H9 (cell line): ENCODE results near the gene FHOD3. TPM values are rescaled to one million over a fixed set of nuclear protein-coding genes. Genes with fewer than 3 reads are reported as not detected.

Experiments used
- DNase-seq: peaks from one replicate; pipeline ENCODE4 v3.0.0-alpha.2; 2017
- H2AFZ ChIP-seq: one replicate; pipeline ENCODE4 v1.6.1; 2013; ENCODE audit warnings: mild to moderate bottlenecking, low read length, control low read depth, moderate library complexity
- H2AK5ac ChIP-seq: 2 replicates; pipeline ENCODE4 v1.6.1; 2013; ENCODE audit warnings: low read length, control low read depth, mixed read lengths; ENCODE audit not compliant: insufficient read length
- H2BK120ac ChIP-seq: one replicate; pipeline ENCODE4 v1.6.1; 2013; ENCODE audit warnings: low read depth, mild to moderate bottlenecking, low read length, control low read depth, inconsistent platforms; ENCODE audit not compliant: poor library complexity, severe bottlenecking
- H2BK12ac ChIP-seq: 2 replicates; pipeline ENCODE4 v1.6.1; 2013; ENCODE audit warnings: low read length, control low read depth, mixed read lengths, low read depth; ENCODE audit not compliant: insufficient read length
- H2BK15ac ChIP-seq: 2 replicates; pipeline ENCODE4 v1.6.1; 2013; ENCODE audit warnings: low read depth, low read length, control low read depth
- H2BK20ac ChIP-seq: one replicate; pipeline ENCODE4 v1.6.1; 2013; ENCODE audit warnings: low read depth, mild to moderate bottlenecking, low read length, control low read depth, inconsistent platforms; ENCODE audit not compliant: poor library complexity, severe bottlenecking
- H2BK5ac ChIP-seq: 2 replicates; pipeline ENCODE4 v1.6.1; 2013; ENCODE audit warnings: low read length, control low read depth, mixed read lengths; ENCODE audit not compliant: insufficient read length
- H3K14ac ChIP-seq: 2 replicates; pipeline ENCODE4 v1.6.1; 2013; ENCODE audit warnings: low read length, control low read depth; ENCODE audit not compliant: insufficient read depth
- H3K18ac ChIP-seq: 2 replicates; pipeline ENCODE4 v1.6.1; 2013; ENCODE audit warnings: low read depth, mild to moderate bottlenecking, mixed read lengths, low read length, control low read depth; ENCODE audit not compliant: insufficient read length
- H3K23ac ChIP-seq: 2 replicates; pipeline ENCODE4 v1.6.1; 2013; ENCODE audit warnings: low read length, control low read depth, mixed read lengths, low read depth; ENCODE audit not compliant: insufficient read length
- H3K23me2 ChIP-seq: 2 replicates; pipeline ENCODE4 v1.6.1; 2013; ENCODE audit warnings: low read depth, mild to moderate bottlenecking, mixed read lengths, low read length, control low read depth; ENCODE audit not compliant: insufficient read length, poor library complexity, severe bottlenecking
- H3K27ac ChIP-seq: 2 replicates; pipeline ENCODE4 v1.5.1; 2013; ENCODE audit warnings: low read length, control low read depth, mixed read lengths, low read depth; ENCODE audit not compliant: insufficient read length
- H3K27me3 ChIP-seq: 2 replicates; pipeline ENCODE4 v1.6.1; 2013; ENCODE audit warnings: low read length, control low read depth, inconsistent platforms; ENCODE audit not compliant: insufficient read depth
- H3K4ac ChIP-seq: 2 replicates; pipeline ENCODE4 v1.6.1; 2013; ENCODE audit warnings: low read depth, mild to moderate bottlenecking, control low read depth, inconsistent platforms, low read length, moderate library complexity
- H3K4me1 ChIP-seq: 2 replicates; pipeline ENCODE4 v1.6.1; 2013; ENCODE audit warnings: low read length, control low read depth, inconsistent platforms; ENCODE audit not compliant: insufficient read depth
- H3K4me2 ChIP-seq: 2 replicates; pipeline ENCODE4 v1.6.1; 2013; ENCODE audit warnings: low read length, control low read depth, mixed read lengths; ENCODE audit not compliant: insufficient read length, insufficient read depth
- H3K56ac ChIP-seq: 2 replicates; pipeline ENCODE4 v1.6.1; 2013; ENCODE audit warnings: low read depth, mild to moderate bottlenecking, mixed read lengths, low read length, control low read depth; ENCODE audit not compliant: insufficient read length
- H3K79me1 ChIP-seq: 2 replicates; pipeline ENCODE4 v1.6.1; 2013; ENCODE audit warnings: low read depth, mild to moderate bottlenecking, moderate library complexity, low read length, control low read depth, inconsistent platforms; ENCODE audit not compliant: insufficient read depth, poor library complexity, severe bottlenecking
- H3K79me2 ChIP-seq: 2 replicates; pipeline ENCODE4 v1.6.1; 2013; ENCODE audit warnings: low read length, control low read depth, inconsistent platforms; ENCODE audit not compliant: insufficient read depth
- H3K9ac ChIP-seq: 2 replicates; pipeline ENCODE4 v1.6.1; 2013; ENCODE audit warnings: low read length, control low read depth, mixed read lengths; ENCODE audit not compliant: insufficient read length; ENCODE audit errors: extremely low read depth
- H3K9me3 ChIP-seq: one replicate; pipeline ENCODE4 v1.6.1; 2013; ENCODE audit warnings: low read depth, low read length, inconsistent platforms; ENCODE audit not compliant: control insufficient read depth
- H3T11ph ChIP-seq: one replicate; pipeline ENCODE4 v1.6.1; 2013; ENCODE audit warnings: mild to moderate bottlenecking, low read length, control low read depth, inconsistent platforms
- H4K20me1 ChIP-seq: one replicate; pipeline ENCODE4 v1.6.1; 2013; ENCODE audit not compliant: control insufficient read depth, insufficient read length, insufficient read depth
- H4K5ac ChIP-seq: 2 replicates; pipeline ENCODE4 v1.6.1; 2013; ENCODE audit warnings: low read depth, mild to moderate bottlenecking, mixed read lengths, low read length, control low read depth; ENCODE audit not compliant: insufficient read length
- H4K8ac ChIP-seq: replicated peaks from 2 replicates; pipeline ENCODE4 v1.6.1; 2013; ENCODE audit warnings: low read length, control low read depth, mixed read lengths, low read depth; ENCODE audit not compliant: insufficient read length
- H4K91ac ChIP-seq: 2 replicates; pipeline ENCODE4 v1.6.1; 2013; ENCODE audit warnings: low read depth, mild to moderate bottlenecking, moderate library complexity, mixed read lengths, low read length, control low read depth; ENCODE audit not compliant: insufficient read length
- H3K27ac Mint-ChIP-seq, 3 experiments: 2 replicates in 2 of 3; 3 replicates in 1 of 3; pipeline ENCODE4 v1.8.0; 2020 to 2021; ENCODE audit warnings: mixed read lengths in 3 of 3, mild to moderate bottlenecking in 1 of 3, moderate library complexity in 1 of 3
- H3K27me3 Mint-ChIP-seq: 2 replicates; pipeline ENCODE4 v1.8.0; 2021; ENCODE audit warnings: low read depth, mild to moderate bottlenecking, moderate library complexity, mixed read lengths
- H3K36me3 Mint-ChIP-seq, 3 experiments: 2 replicates in 2 of 3; 3 replicates in 1 of 3; pipeline ENCODE4 v1.8.0; 2020 to 2021; ENCODE audit warnings: low read depth in 3 of 3, mixed read lengths in 3 of 3; ENCODE audit not compliant: insufficient read depth in 1 of 3
- H3K4me1 Mint-ChIP-seq, 2 experiments: 2 replicates each; pipeline ENCODE4 v1.8.0; 2020; ENCODE audit warnings: mixed read lengths in 2 of 2
- H3K4me3 Mint-ChIP-seq, 2 experiments: 2 replicates in 1 of 2; 3 replicates in 1 of 2; pipeline ENCODE4 v1.8.0; 2020 to 2021; ENCODE audit warnings: mild to moderate bottlenecking in 2 of 2, mixed read lengths in 2 of 2, moderate library complexity in 1 of 2
- H3K9me3 Mint-ChIP-seq, 2 experiments: 2 replicates in 1 of 2; 3 replicates in 1 of 2; pipeline ENCODE4 v1.8.0; 2020; ENCODE audit warnings: mild to moderate bottlenecking in 2 of 2, mixed read lengths in 2 of 2, moderate library complexity in 1 of 2
- WGBS: extraction: QIAGEN DNeasy Blood & Tissue Kit; methylation state at CpG from one replicate; pipeline ENCODE4 v1.1.7; 2013; ENCODE audit warnings: missing lambda C conversion rate, low lambda C conversion rate, mixed read lengths; ENCODE audit not compliant: insufficient read length; ENCODE audit errors: extremely low coverage; 5-methylcytosine and 5-hydroxymethylcytosine counted together
- total RNA-seq: library from RNA; stranded (reverse); gene quantifications from 2 replicates; pipeline ENCODE4 v1.2.1, GENCODE V29; 2021
- TF ChIP-seq, protein P1 (sequence below): fragments of 200-600 bp; sonication (generic); conservative IDR thresholded peaks from 3 replicates; pipeline ENCODE4 v1.8.0; 2021; ENCODE audit warnings: antibody characterized with exemption, mild to moderate bottlenecking

FHOD3 gene
- total RNA-seq, 1 experiment from 2014 or later = 8.0 TPM

DNA sequence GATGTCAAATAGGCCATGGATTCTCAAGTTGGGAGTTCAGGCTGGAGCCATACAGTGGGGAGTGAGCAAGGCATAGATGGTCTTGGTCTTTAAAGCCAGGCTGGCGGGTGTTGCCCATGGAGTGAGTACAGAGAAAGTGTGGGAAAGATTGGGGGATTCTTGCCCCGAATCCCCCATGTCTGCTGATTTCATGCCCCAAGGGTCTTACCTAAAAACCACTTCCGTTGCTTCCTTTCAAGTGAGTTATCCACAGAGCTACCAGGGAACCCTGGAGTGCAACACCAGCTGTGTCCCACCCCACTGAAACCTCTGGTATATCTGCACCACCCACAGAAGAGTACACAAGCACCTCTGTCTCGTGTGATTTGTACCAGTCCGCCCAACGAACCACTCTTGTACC lies 31.4 kb downstream of the FHOD3 start:
- no peak overlapping the region for H2BK120ac ChIP-seq
- H2AK5ac ChIP-seq = no peak overlapping the region
- H3K14ac ChIP-seq = no peak overlapping the region
- H2BK15ac ChIP-seq = no peak overlapping the region
- H4K20me1 ChIP-seq = no peaks in the 10 kb centered on the region
- H3K4ac ChIP-seq = no peak overlapping the region
- peak overlapping the region in 1 of 3 experiments; percentile 78; a peak in 2 of 7 replicates for H3K27ac Mint-ChIP-seq
- no peak overlapping the region for H4K91ac ChIP-seq
- H3T11ph ChIP-seq = no peak overlapping the region
- H3K4me2 ChIP-seq = no peak overlapping the region
- no peak overlapping the region for H3K23ac ChIP-seq
- H3K23me2 ChIP-seq = no peaks in the 10 kb centered on the region
- no peak overlapping the region for H4K8ac ChIP-seq
- no peaks in the 10 kb centered on the region for H3K9me3 Mint-ChIP-seq
- H3K27me3 ChIP-seq = no peaks in the 10 kb centered on the region
- TF ChIP-seq, protein P1, sequence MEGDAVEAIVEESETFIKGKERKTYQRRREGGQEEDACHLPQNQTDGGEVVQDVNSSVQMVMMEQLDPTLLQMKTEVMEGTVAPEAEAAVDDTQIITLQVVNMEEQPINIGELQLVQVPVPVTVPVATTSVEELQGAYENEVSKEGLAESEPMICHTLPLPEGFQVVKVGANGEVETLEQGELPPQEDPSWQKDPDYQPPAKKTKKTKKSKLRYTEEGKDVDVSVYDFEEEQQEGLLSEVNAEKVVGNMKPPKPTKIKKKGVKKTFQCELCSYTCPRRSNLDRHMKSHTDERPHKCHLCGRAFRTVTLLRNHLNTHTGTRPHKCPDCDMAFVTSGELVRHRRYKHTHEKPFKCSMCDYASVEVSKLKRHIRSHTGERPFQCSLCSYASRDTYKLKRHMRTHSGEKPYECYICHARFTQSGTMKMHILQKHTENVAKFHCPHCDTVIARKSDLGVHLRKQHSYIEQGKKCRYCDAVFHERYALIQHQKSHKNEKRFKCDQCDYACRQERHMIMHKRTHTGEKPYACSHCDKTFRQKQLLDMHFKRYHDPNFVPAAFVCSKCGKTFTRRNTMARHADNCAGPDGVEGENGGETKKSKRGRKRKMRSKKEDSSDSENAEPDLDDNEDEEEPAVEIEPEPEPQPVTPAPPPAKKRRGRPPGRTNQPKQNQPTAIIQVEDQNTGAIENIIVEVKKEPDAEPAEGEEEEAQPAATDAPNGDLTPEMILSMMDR = no peak
- H2AFZ ChIP-seq = no peak overlapping the region
- H3K79me1 ChIP-seq = no peaks in the 10 kb centered on the region
- peaks cover 0 to 5% (median 4%) of the 10 kb centered on the region in 3 experiments; a peak in 2 of 7 replicates for H3K36me3 Mint-ChIP-seq
- H3K56ac ChIP-seq = no peak overlapping the region
- DNase-seq = no peak
- no peaks in the 10 kb centered on the region for H3K9me3 ChIP-seq
- H3K4me1 ChIP-seq = peaks cover 2% of the 10 kb centered on the region; the same call in 1 of the 2 replicates
- WGBS = no CpG with 5 or more reads among the region's 6 CpGs
- H3K4me3 Mint-ChIP-seq = no peak overlapping the region
- no peak overlapping the region for H4K5ac ChIP-seq
- no peak overlapping the region for H3K27ac ChIP-seq
- no peaks in the 10 kb centered on the region for H3K79me2 ChIP-seq
- H3K9ac ChIP-seq = no peak overlapping the region
- H2BK5ac ChIP-seq = no peak overlapping the region
- H3K4me1 Mint-ChIP-seq = peaks cover 35 to 50% of the 10 kb centered on the region in 2 experiments
- H3K27me3 Mint-ChIP-seq = peaks cover 4% of the 10 kb centered on the region
- no peak overlapping the region for H3K18ac ChIP-seq
- H2BK20ac ChIP-seq = no peak overlapping the region
- no peak overlapping the region for H2BK12ac ChIP-seq
